Neuron (in vitro differentiated cells): ENCODE measurements around the gene SP6.
A peak's percentile ranks its signal among the peaks of the same experiment; 100 is the strongest.

Source experiments
- H2AFZ ChIP-seq: one replicate; pipeline ENCODE4 v1.6.1; 2013; ENCODE audit warnings: low read depth, mild to moderate bottlenecking, inconsistent platforms, low read length, moderate library complexity
- H3K27me3 ChIP-seq: one replicate; pipeline ENCODE4 v1.6.1; 2013; ENCODE audit warnings: low read length; ENCODE audit not compliant: insufficient read depth
- H3K36me3 ChIP-seq: one replicate; pipeline ENCODE4 v1.6.1; 2013; ENCODE audit warnings: low read length; ENCODE audit not compliant: insufficient read depth
- H3K4me1 ChIP-seq: one replicate; pipeline ENCODE4 v1.6.1; 2013; ENCODE audit warnings: low read length; ENCODE audit not compliant: insufficient read depth
- H3K4me3 ChIP-seq: 2 replicates; pipeline ENCODE4 v1.5.1; 2013; ENCODE audit warnings: mild to moderate bottlenecking, low read length, moderate library complexity
- H3K9me3 ChIP-seq: one replicate; pipeline ENCODE4 v1.6.1; 2013; ENCODE audit warnings: low read length

Gene SP6

GRCh38 chr17:47856830-47857229, 5.9 kb upstream of the SP6 start:
- H3K4me3 ChIP-seq: no peak overlapping the region
- no peaks in the 10 kb centered on the region for H3K4me1 ChIP-seq
- H3K36me3 ChIP-seq: no peaks in the 10 kb centered on the region
- H3K9me3 ChIP-seq: no peaks in the 10 kb centered on the region
- no peak overlapping the region for H2AFZ ChIP-seq
- peaks cover 75% of the 10 kb centered on the region for H3K27me3 ChIP-seq

- peaks cover 3% of the 10 kb centered on the region for H3K4me1 ChIP-seq
- no peak overlapping the region for H3K4me3 ChIP-seq
- no peaks in the 10 kb centered on the region for H3K36me3 ChIP-seq
- peaks cover 81% of the 10 kb centered on the region for H3K27me3 ChIP-seq
- no peaks in the 10 kb centered on the region for H3K9me3 ChIP-seq
- H2AFZ ChIP-seq: no peak overlapping the region
Observed at GRCh38 chr17:47855737-47856136, 4.8 kb upstream of the SP6 start.

GRCh38 chr17:47853616-47854015, 2.7 kb upstream of the SP6 start:
- Histone ChIP-seq H3K36me3 (no peaks in the 10 kb centered on the region), H3K4me1 (peaks cover 3% of the 10 kb centered on the region), H3K9me3 (peaks cover 8% of the 10 kb centered on the region), H2AFZ (no peak overlapping the region), H3K4me3 (no peak overlapping the region), H3K27me3 (peaks cover 90% of the 10 kb centered on the region)

- Histone ChIP-seq H3K27me3 (peaks cover 95% of the 10 kb centered on the region), H3K4me3 (no peak overlapping the region), H3K9me3 (peaks cover 12% of the 10 kb centered on the region), H2AFZ (no peak overlapping the region), H3K36me3 (no peaks in the 10 kb centered on the region), H3K4me1 (peaks cover 3% of the 10 kb centered on the region)
Observed at GRCh38 chr17:47852113-47852949, 1.4 kb upstream of the SP6 start.

GRCh38 chr17:47851764-47852112, 775 bp upstream of the SP6 start:
- H3K4me1 ChIP-seq: peaks cover 7% of the 10 kb centered on the region
- H3K4me3 ChIP-seq: no peak overlapping the region
- no peak overlapping the region for H2AFZ ChIP-seq
- H3K9me3 ChIP-seq: peaks cover 12% of the 10 kb centered on the region
- H3K36me3 ChIP-seq: no peaks in the 10 kb centered on the region
- peaks cover 96% of the 10 kb centered on the region for H3K27me3 ChIP-seq

- Histone ChIP-seq H3K36me3 (no peaks in the 10 kb centered on the region), H2AFZ (no peak overlapping the region), H3K9me3 (peaks cover 12% of the 10 kb centered on the region), H3K4me3 (no peak overlapping the region), H3K4me1 (peaks cover 18% of the 10 kb centered on the region), H3K27me3 (peaks cover 96% of the 10 kb centered on the region)
Observed at GRCh38 chr17:47850373-47850691, 631 bp downstream of the SP6 start.

GRCh38 chr17:47848198-47848513, 2.8 kb downstream of the SP6 start:
- H3K36me3 ChIP-seq: no peaks in the 10 kb centered on the region
- H3K27me3 ChIP-seq: peaks cover 88% of the 10 kb centered on the region
- peaks cover 20% of the 10 kb centered on the region for H3K4me1 ChIP-seq
- no peak overlapping the region for H2AFZ ChIP-seq
- H3K4me3 ChIP-seq: no peak overlapping the region
- H3K9me3 ChIP-seq: peaks cover 12% of the 10 kb centered on the region

GRCh38 chr17:47847341-47848197, 3.4 kb downstream of the SP6 start:
- Histone ChIP-seq H3K27me3 (peaks cover 82% of the 10 kb centered on the region), H3K4me1 (peaks cover 22% of the 10 kb centered on the region), H3K9me3 (peaks cover 12% of the 10 kb centered on the region), H3K4me3 (peak overlapping the region; percentile 30), H3K36me3 (no peaks in the 10 kb centered on the region), H2AFZ (no peak overlapping the region)

- Histone ChIP-seq H2AFZ (no peak overlapping the region), H3K9me3 (peaks cover 12% of the 10 kb centered on the region), H3K4me1 (peaks cover 22% of the 10 kb centered on the region), H3K36me3 (no peaks in the 10 kb centered on the region), H3K4me3 (peak overlapping the region; percentile 30), H3K27me3 (peaks cover 75% of the 10 kb centered on the region)
Observed at GRCh38 chr17:47846716-47847340, 4.1 kb downstream of the SP6 start.

GRCh38 chr17:47845716-47846075, 5.3 kb downstream of the SP6 start:
- H3K36me3 ChIP-seq: no peaks in the 10 kb centered on the region
- H3K27me3 ChIP-seq: peaks cover 68% of the 10 kb centered on the region

GRCh38 chr17:47844814-47845715, 5.9 kb downstream of the SP6 start:
- Histone ChIP-seq H3K36me3 (no peaks in the 10 kb centered on the region), H3K27me3 (peaks cover 61% of the 10 kb centered on the region), H2AFZ (no peak overlapping the region), H3K4me3 (no peak overlapping the region), H3K4me1 (peaks cover 32% of the 10 kb centered on the region), H3K9me3 (peaks cover 12% of the 10 kb centered on the region)

More at GRCh38 chr17:47845716-47846075, 5.3 kb downstream of the SP6 start:
- peaks cover 26% of the 10 kb centered on the region for H3K4me1 ChIP-seq
- no peak overlapping the region for H2AFZ ChIP-seq
- H3K4me3 ChIP-seq: no peak overlapping the region
- H3K9me3 ChIP-seq: peaks cover 12% of the 10 kb centered on the region

GRCh38 chr17:47844227-47844626, 6.7 kb downstream of the SP6 start:
- peaks cover 53% of the 10 kb centered on the region for H3K27me3 ChIP-seq
- H3K4me1 ChIP-seq: peaks cover 32% of the 10 kb centered on the region
- no peaks in the 10 kb centered on the region for H3K36me3 ChIP-seq

More at GRCh38 chr17:47844227-47844626, 6.7 kb downstream of the SP6 start:
- Histone ChIP-seq H3K4me3 (no peak overlapping the region), H2AFZ (no peak overlapping the region), H3K9me3 (peaks cover 10% of the 10 kb centered on the region)
